ENCODE data around the gene PTPA.

- no peak for TF ChIP-seq CTCF (IDR thresholded peaks at IDR 0.05)
- no peak for TF ChIP-seq ZFX (IDR thresholded peaks at IDR 0.05; ENCODE audit: borderline replicate concordance)
Measured at GRCh38 chr9:129145841-129146292, 34.7 kb downstream of the PTPA start.
